GM06990 (cell line): ENCODE results near the gene GBX1.

Experiments
- DNase-seq: peaks from one replicate; pipeline ENCODE4 v3.0.0-alpha.2; 2011; ENCODE audit not compliant: insufficient read length; ENCODE audit errors: extremely low read depth
- H3K27me3 ChIP-seq: replicated peaks from 2 replicates; pipeline ENCODE4 v1.6.0; 2011; ENCODE audit warnings: low read length; ENCODE audit not compliant: control insufficient read depth, insufficient read depth
- H3K36me3 ChIP-seq: 2 replicates; pipeline ENCODE4 v1.5.1; 2011; ENCODE audit warnings: low read length; ENCODE audit not compliant: control insufficient read depth, insufficient read depth
- H3K4me3 ChIP-seq: replicated peaks from 2 replicates; pipeline ENCODE4 v1.5.1; 2011; ENCODE audit warnings: low read depth, mild to moderate bottlenecking, control low read depth, low read length
- CTCF ChIP-seq: IDR thresholded peaks from 2 replicates; pipeline ENCODE4 v1.5.1; 2011; ENCODE audit warnings: low read length, control low read depth, mild to moderate bottlenecking, inconsistent platforms; ENCODE audit not compliant: insufficient read depth, poor library complexity, severe bottlenecking

The GBX1 gene

GRCh38 chr7:151168003-151168786, 701 bp upstream of the GBX1 start:
- peak; percentile 57 for DNase-seq
- peak; percentile 63 for TF ChIP-seq CTCF
- no peak overlapping the region; the same call in 1 of the 2 replicates for H3K4me3 ChIP-seq
- no peaks in the 10 kb centered on the region for H3K36me3 ChIP-seq
- H3K27me3 ChIP-seq, result peaks cover 4% of the 10 kb centered on the region

- no peak for DNase-seq
- Histone ChIP-seq H3K27me3 (peaks cover 4% of the 10 kb centered on the region), H3K36me3 (no peaks in the 10 kb centered on the region), H3K4me3 (no peak overlapping the region; the same call in 1 of the 2 replicates)
- no peak for TF ChIP-seq CTCF
Measured at GRCh38 chr7:151166629-151167196, 781 bp downstream of the GBX1 start.

- no peak for DNase-seq
- no peak for TF ChIP-seq CTCF
- H3K27me3 ChIP-seq, result no peaks in the 10 kb centered on the region; the same call in none of the 2 replicates
- no peaks in the 10 kb centered on the region for H3K36me3 ChIP-seq
- no peak overlapping the region for H3K4me3 ChIP-seq
Measured at GRCh38 chr7:151161757-151162156, 5.7 kb downstream of the GBX1 start.

GRCh38 chr7:151157645-151158329, 9.7 kb downstream of the GBX1 start:
- no peak for TF ChIP-seq CTCF
- Histone ChIP-seq H3K27me3 (peaks cover 2% of the 10 kb centered on the region), H3K4me3 (no peak overlapping the region), H3K36me3 (no peaks in the 10 kb centered on the region)
- no peak for DNase-seq

- peaks cover 2% of the 10 kb centered on the region for H3K27me3 ChIP-seq
Measured at GRCh38 chr7:151152643-151153513, 14.6 kb downstream of the GBX1 start.

More at GRCh38 chr7:151152643-151153513, 14.6 kb downstream of the GBX1 start:
- no peak for DNase-seq
- TF ChIP-seq CTCF, result no peak
- no peak overlapping the region for H3K4me3 ChIP-seq
- H3K36me3 ChIP-seq, result no peaks in the 10 kb centered on the region
